NCI-H2029 (cell line): ENCODE results near the gene AFTPH.

ENCODE experiments used
- DNase-seq: peaks from one replicate; lab custom pipeline; 2025; lab: John Stamatoyannopoulos, UW

Gene AFTPH

GRCh38 chr2:64523666-64524603 is at the start of gene AFTPH:
TSS of gene AFTPH (plus strand) at chr2:64524328. CDS start at chr2:64551475, 27,147 bp downstream.
- DNase-seq: peak; percentile 94

DNA sequence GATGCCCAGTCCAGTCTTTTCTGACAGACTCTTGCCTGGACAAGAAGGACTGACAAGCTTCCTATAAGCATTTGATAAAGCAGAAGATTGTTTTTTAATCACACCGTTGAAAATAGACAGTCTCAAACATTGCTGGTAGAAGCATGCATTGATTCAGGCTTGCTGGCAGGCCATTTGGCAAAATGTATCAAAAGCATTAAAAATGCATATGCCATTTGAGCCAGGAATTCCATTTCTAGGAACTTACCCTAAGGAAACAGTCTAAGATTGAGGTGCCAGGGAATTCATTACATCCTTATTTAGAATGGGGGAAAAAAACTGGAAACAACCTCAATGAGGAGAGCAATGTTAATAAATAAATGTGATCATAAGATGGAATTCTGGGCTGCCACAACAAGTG is 49.5 kb upstream of the AFTPH start:
- DNase-seq: no peak

GRCh38 chr2:64477037-64477436 is 47.1 kb upstream of the AFTPH start:
- DNase-seq: no peak

- no peak for DNase-seq
Measured at GRCh38 chr2:64477979-64478378, 46.1 kb upstream of the AFTPH start.

DNA sequence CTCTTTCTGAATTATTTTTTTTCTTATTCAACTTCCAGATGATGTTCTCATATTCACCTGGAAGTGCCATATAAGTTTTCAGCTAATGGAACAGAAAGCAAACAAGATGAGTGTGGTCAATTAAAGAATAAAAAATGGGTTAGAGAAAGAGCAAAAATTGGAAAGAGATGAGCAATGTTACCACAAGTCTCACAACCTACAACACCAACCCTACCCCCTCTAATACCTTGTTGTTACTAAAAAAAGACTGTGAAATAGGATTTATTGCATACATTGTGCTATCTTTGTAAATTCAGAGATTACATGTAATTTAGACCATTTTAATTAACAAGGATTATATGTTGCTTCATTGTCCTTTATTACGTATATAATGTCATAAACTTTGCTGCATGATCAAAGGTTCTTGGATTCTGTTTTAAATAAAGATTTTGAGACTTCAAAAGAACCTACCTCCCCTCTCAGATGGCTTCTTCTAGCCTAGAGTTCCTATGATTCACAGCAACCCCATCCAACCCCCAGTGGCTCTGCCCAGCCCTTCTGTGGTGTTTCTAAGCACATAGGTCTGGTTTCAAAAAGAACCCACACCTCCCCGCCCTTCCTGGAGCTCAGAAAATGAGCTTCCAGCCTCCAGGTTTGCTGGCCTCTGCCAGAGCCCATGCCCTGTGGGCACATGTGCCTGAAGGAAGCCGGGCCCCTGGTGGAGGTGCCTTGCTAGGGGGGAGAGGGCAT is 45.5 kb upstream of the AFTPH start:
- DNase-seq: no peak

DNA sequence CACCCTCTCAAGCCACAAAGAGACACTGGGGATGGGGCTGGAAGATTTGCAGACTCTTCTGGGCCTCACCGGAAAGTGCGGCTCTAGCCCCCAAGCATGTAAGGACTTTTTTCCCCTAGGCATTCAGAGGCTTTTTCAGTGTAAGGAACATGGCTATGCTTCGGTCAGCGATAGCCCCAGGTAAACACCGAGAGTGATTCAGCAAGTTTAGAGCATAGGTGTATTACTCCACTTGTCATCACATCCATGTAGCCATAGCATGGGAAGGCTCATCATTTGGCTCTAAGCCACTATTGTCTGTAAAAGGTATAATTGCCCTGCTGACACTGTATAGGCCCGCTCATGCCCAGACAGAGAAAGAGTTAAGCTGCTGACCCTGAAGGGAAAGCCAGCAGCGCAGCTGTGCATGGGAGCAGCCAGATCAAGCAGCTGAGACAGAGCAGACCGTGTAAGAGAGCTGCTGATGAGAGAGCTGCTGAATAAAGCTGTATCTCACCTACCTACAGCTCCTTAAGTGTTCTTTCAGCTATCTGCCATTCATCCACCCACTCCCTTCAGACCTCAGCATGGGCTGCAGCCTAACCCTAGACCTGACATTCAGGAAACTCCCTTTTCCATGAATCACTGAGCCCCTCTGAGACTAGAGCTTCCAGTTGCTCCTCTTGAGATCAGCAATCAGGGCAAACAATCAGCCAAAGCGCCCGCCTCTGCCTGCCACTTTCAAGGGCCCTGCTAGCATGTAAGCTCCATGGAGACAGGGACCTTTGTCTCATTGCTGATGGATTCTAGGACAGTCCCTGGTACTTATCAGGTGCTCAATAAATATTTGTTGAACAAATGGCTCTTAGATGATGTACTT is 44.6 kb upstream of the AFTPH start:
- peak; percentile 80 for DNase-seq

- DNase-seq: no peak
Measured at GRCh38 chr2:64481665-64482064, 42.5 kb upstream of the AFTPH start.

DNA sequence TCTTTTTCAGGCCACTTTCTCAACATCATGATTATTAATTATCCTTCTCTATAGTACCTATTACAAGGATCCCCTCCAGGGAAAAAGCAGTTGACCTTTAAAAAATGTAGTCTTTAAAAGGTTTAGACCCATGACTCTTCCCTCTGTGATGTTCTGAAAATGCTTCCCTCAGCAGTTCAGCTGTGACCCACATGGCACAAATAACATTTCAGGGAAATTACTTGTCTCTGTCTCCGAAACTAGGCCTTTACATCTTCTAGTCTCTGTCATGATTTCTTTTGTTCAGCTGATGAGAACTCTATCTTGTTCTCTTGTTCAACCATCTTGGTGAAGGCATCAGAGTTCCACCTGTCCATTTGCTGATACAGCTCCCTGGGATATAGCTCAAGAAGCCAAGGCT is 41.9 kb upstream of the AFTPH start:
- no peak for DNase-seq

DNA sequence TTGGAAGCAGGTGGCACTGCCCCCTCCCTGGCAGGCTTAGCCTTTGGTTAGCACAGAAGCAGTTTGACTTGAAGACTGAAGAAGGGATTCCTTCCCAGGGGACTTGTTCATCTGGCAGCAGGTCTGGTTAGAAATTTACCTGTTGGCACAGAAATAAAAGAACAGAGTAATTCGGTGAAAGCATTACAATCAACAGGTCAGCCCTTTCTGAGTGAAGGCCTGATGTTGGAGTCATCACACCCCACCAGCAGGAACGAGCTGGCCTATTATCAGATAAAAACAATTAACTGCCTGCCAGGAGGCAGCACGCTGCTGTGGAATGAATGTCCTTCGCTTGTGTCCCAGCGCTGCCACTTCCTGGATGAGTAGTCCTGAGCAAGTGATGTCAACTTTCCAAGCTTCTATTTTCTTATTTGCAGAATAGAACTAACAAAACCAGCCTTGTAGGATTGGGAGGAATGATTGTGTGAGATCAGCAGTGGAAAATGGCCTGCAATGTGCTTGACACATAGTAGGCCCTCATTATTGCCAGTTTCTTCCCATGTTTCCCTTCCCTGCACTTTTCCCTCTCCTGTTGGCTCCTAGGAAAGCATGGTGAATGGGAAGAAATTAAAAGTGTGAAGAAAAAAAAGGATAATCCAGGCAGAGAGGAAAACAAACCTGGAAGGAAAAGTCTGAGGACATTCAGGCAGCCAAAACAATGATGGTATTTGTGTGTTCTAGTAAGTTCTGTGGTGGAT is 41.2 kb upstream of the AFTPH start:
- peak; percentile 3 for DNase-seq

GRCh38 chr2:64485331-64485730 is 38.8 kb upstream of the AFTPH start:
- DNase-seq: no peak

- DNase-seq: peak; percentile 66
Measured at GRCh38 chr2:64485961-64486360, 38.2 kb upstream of the AFTPH start.

- no peak for DNase-seq
Measured at GRCh38 chr2:64487256-64488049, 36.7 kb upstream of the AFTPH start.

- DNase-seq: peak; percentile 25
Measured at GRCh38 chr2:64488050-64488974, 35.8 kb upstream of the AFTPH start.

- DNase-seq: no peak
Measured at GRCh38 chr2:64489081-64489751, 34.9 kb upstream of the AFTPH start.

DNA sequence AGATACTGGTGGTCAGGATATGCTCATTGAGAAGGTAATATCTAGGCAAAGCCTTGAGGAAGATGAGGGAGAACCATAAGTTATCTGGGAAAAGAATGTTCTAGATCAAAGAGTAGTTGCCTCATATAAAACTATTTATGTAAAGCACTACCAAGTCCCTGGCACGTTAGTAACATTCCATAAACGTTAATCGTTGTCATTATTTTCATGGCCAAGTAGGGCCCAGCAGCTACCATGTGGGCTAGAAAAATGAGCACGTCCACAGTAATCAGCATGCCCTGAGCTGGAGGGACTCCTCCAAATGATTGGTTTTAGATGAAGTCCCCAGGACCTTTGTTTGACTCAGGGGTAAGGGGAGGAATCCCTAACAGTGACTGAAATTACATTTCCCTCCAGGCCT is 32.7 kb upstream of the AFTPH start:
- DNase-seq: no peak

DNA sequence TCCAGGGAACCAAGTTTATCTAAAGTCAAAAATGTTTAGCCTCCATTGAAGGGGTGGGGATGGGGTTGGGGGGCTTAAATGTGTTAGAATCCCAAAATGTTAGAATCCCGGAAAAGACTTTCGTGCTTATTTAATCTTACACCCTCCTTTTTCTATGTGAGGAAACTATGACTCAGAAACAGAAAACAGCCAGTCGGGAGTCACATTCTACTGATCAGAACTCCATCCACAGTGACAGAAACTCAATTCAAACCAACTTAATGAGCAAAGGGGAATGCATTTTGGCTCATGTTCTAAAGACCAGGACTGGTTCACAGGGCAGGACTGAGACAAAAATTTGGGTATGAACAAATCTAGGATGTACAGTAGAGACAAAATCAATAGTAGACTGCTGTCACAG is 31.9 kb upstream of the AFTPH start:
- no peak for DNase-seq

- no peak for DNase-seq
Measured at GRCh38 chr2:64492821-64493220, 31.3 kb upstream of the AFTPH start.

GRCh38 chr2:64493788-64494187 is 30.3 kb upstream of the AFTPH start:
- no peak for DNase-seq

GRCh38 chr2:64498438-64498837 is 25.7 kb upstream of the AFTPH start:
- DNase-seq: no peak
